ENCODE results near the gene ZBTB12. TPM values are rescaled to one million over a fixed set of nuclear protein-coding genes. Genes with fewer than 3 reads are reported as not detected.
"Not testable (repeated sequence)": the region's sequence is repeated elsewhere in the genome, so short reads cannot be mapped to it uniquely, and the experiment has no call there.

The ZBTB12 gene
- total RNA-seq, 2 donors from 2014 or later, result 0.47 to 0.52 TPM

DNA sequence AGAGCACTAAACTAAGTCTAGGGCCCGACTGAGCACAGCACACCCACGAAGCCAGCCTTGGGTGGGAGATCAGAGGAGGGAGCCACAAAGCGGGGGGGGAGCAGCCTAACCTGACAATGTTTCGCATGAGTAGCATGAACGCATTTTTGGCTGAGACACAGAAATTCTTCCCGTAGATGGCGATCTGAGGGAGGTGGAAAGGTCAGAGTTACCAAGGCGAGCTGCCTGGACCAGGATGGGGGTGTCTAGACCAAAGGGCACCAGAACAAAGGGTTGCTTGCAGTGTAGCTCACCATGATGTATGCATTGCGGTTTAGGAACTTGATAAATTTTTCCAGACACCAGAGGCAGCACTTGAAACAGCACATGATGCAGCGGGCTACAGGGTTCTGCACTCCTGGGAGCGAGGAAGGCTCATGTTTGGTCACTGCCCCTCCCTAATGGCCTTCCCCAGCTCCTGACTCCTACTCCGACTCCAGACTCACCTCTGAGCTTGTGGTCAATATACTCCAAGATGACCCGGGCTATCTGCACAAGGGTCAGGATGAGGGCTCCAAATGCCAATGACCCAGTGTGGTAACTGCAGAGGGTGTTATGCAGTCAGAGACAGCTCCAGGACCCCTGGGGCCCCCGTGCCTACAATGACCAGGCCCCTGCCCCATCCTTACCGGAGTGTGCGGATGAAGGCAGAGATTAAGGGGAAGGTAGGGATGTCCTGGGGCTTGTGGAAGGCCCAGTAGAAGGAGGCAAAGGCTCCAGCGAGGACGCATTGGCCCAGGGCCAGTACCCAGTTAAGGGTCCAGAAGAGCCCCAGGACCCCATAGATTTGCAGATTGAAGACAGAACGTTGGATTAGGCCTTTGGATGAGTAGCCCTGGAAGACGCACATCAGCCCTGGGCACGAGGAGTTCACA is 36.4 kb downstream of the ZBTB12 start:
- peaks cover 0 to 21% of the 10 kb centered on the region in 2 donors for H3K4me1 ChIP-seq
- TF ChIP-seq, protein P1, sequence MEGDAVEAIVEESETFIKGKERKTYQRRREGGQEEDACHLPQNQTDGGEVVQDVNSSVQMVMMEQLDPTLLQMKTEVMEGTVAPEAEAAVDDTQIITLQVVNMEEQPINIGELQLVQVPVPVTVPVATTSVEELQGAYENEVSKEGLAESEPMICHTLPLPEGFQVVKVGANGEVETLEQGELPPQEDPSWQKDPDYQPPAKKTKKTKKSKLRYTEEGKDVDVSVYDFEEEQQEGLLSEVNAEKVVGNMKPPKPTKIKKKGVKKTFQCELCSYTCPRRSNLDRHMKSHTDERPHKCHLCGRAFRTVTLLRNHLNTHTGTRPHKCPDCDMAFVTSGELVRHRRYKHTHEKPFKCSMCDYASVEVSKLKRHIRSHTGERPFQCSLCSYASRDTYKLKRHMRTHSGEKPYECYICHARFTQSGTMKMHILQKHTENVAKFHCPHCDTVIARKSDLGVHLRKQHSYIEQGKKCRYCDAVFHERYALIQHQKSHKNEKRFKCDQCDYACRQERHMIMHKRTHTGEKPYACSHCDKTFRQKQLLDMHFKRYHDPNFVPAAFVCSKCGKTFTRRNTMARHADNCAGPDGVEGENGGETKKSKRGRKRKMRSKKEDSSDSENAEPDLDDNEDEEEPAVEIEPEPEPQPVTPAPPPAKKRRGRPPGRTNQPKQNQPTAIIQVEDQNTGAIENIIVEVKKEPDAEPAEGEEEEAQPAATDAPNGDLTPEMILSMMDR (IDR thresholded peaks at IDR 0.05), result no peak
- DNase-seq (ENCODE audit: low spot score), result no peak
- H3K4me3 ChIP-seq, result no peak overlapping the region
- H3K27me3 ChIP-seq, result no peaks in the 10 kb centered on the region
- H3K27ac ChIP-seq, result no peak overlapping the region
- peaks cover 4% of the 10 kb centered on the region for H3K36me3 ChIP-seq
- H3K9me3 ChIP-seq, result no peaks in the 10 kb centered on the region

DNA sequence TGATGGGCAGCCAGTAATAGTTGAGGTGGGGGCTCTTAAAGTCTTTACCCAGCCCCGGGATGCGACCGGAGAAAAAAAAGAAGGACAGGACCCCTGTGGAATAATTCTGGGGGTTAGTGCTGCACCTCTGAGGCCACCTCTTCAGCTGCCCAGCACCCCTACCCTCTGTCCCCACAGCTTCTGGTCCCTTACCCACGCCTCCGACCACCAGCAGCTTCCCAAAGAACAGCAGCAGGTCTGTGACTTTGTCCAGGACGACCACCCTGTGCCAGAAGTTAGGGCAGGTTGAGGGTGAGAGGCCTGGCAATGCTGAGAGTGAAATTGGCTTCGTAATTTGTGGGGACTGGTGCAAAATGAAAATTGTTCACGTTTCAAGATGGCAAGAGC is 37.1 kb downstream of the ZBTB12 start:
- TF ChIP-seq, protein P1 (IDR thresholded peaks at IDR 0.05), result no peak
- Histone ChIP-seq H3K27me3 (no peaks in the 10 kb centered on the region), H3K9me3 (no peaks in the 10 kb centered on the region), H3K4me3 (no peak overlapping the region), H3K4me1 (peaks cover 0 to 21% of the 10 kb centered on the region in 2 donors), H3K36me3 (peaks cover 10% of the 10 kb centered on the region), H3K27ac (no peak overlapping the region)
- DNase-seq (ENCODE audit: low spot score), result no peak

- H3K27me3 ChIP-seq; DNase-seq (ENCODE audit: low spot score); H3K9me3 ChIP-seq: not testable (repeated sequence)
- Histone ChIP-seq H3K4me3 (peak overlapping the region; percentile 47 to 78), H3K4me1 (peaks cover 0 to 21% of the 10 kb centered on the region in 2 donors), H3K36me3 (peaks cover 17% of the 10 kb centered on the region), H3K27ac (peak overlapping the region; percentile 86 to 92)
Observed at GRCh38 chr6:31864123-31864562, 37.7 kb downstream of the ZBTB12 start.

GRCh38 chr6:31862344-31863235 is 39.3 kb downstream of the ZBTB12 start, which contains the start of gene NEU1:
Gene NEU1 (minus strand): TSS chr6:31862821. CDS start chr6:31862776, 45 bp downstream.
- Histone ChIP-seq H3K36me3 (peaks cover 31% of the 10 kb centered on the region), H3K4me1 (peaks cover 0 to 21% of the 10 kb centered on the region in 2 donors), H3K4me3 (peak within 1 kb of the TSS; percentile 73 to 78), H3K27ac (peak within 1 kb of the TSS; percentile 91 to 92), H3K9me3 (no peaks in the 10 kb centered on the region), H3K27me3 (no peaks in the 10 kb centered on the region)
- TF ChIP-seq, protein P1 (IDR thresholded peaks at IDR 0.05), result no peak
- peak; percentile 100 for DNase-seq (ENCODE audit: low spot score)

DNA sequence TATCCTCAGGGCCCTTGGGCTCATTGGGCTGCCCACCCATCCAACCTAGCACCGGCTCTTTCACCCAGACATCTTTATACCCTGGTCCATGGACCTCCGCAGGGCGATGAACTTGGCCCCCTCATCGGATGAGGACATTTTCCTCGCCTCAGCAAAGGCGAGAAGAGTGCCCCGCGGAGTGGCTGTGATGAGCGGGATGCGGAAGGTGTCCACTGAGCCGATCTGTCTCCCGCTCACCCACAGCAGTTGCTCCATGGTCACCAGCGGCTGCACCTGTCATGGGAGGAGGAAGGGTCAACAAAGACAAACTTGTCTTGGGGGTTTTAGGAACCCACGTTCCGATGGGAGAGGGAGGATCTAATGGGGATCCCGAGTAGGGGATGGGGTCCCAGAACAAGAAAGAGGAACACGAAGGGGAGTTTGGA is 40.0 kb downstream of the ZBTB12 start:
- no peak for DNase-seq (ENCODE audit: low spot score)
- Histone ChIP-seq H3K27ac (peak overlapping the region; percentile 81 to 91), H3K4me1 (peaks cover 0 to 21% of the 10 kb centered on the region in 2 donors), H3K4me3 (peak overlapping the region; percentile 73 to 78), H3K27me3 (no peaks in the 10 kb centered on the region), H3K36me3 (peaks cover 36% of the 10 kb centered on the region), H3K9me3 (no peaks in the 10 kb centered on the region)
- TF ChIP-seq, protein P1 (IDR thresholded peaks at IDR 0.05), result no peak

Data from right atrium auricular region (tissue), 2 donors.